Lower leg skin (tissue), 3 donors: ENCODE measurements around the gene BHLHE40.

Source experiments
- CTCF ChIP-seq, 3 donors: fragments of 450-650 bp; IDR thresholded peaks; one replicate each; pipeline ENCODE4 v1.5.1; 2016; ENCODE audit warnings: antibody characterized with exemption in 3 of 3, mild to moderate bottlenecking in 3 of 3, moderate library complexity in 2 of 3
- POLR2A ChIP-seq, 2 donors: fragments of 450-650 bp; IDR thresholded peaks; one replicate each; pipeline ENCODE4 v1.6.1; 2016 to 2017; ENCODE audit warnings: antibody characterized with exemption in 2 of 2, mild to moderate bottlenecking in 1 of 2, moderate library complexity in 1 of 2

GRCh38 chr3:4978966-4979427 lies 240 bp upstream of the BHLHE40 start:
- TF ChIP-seq POLR2A (IDR thresholded peaks at IDR 0.05) (no peak), CTCF (IDR thresholded peaks at IDR 0.05) (no peak)
